Transverse colon (tissue), 4 donors: ENCODE measurements around the gene SNX13. TPM values are rescaled to one million over a fixed set of nuclear protein-coding genes. Genes with fewer than 3 reads are reported as not detected.

ENCODE experiments used
- DNase-seq: peaks from one replicate; pipeline ENCODE4 v3.0.0-alpha.2; 2019
- H3K27ac ChIP-seq, 4 donors: fragments of 200-600 bp; sonication (generic); 2 replicates each; pipeline ENCODE4 v1.5.1; 2016 to 2018; ENCODE audit warnings: inconsistent platforms in 4 of 4
- H3K27me3 ChIP-seq: fragments of 200-600 bp; sonication (generic); 2 replicates; pipeline ENCODE4 v1.5.1; 2017; ENCODE audit warnings: inconsistent platforms
- H3K36me3 ChIP-seq, 4 donors: fragments of 200-600 bp; sonication (generic); 2 replicates each; pipeline ENCODE4 v1.5.1; 2017 to 2019; ENCODE audit warnings: inconsistent platforms in 4 of 4
- H3K4me1 ChIP-seq, 4 donors: fragments of 200-600 bp; sonication (generic); 2 replicates each; pipeline ENCODE4 v1.5.1; 2017 to 2020; ENCODE audit warnings: inconsistent platforms in 4 of 4
- H3K4me3 ChIP-seq, 4 donors: fragments of 200-600 bp; sonication (generic); 1 replicate in 1 of 4; 2 replicates in 3 of 4; pipeline versions ENCODE4 v1.5.1 to v1.6.1; 2017 to 2019; ENCODE audit warnings: inconsistent platforms in 4 of 4
- H3K9me3 ChIP-seq, 2 donors: fragments of 200-600 bp; sonication (generic); 2 replicates each; pipeline ENCODE4 v1.5.1; 2017 to 2019; ENCODE audit warnings: inconsistent platforms in 2 of 2
- CTCF ChIP-seq, 5 experiments: fragments of 200-600 bp in 3 of 5; fragments of 450-650 bp in 2 of 5; sonication (generic) in 3 of 5; IDR thresholded peaks; 1 replicate in 2 of 5; 2 replicates in 3 of 5; pipeline ENCODE4 v1.5.1; 2016 to 2017; ENCODE audit warnings: antibody characterized with exemption in 5 of 5, inconsistent platforms in 3 of 5, mild to moderate bottlenecking in 2 of 5, moderate library complexity in 1 of 5
- EP300 ChIP-seq: sonication (generic); formaldehyde crosslinking; IDR thresholded peaks from one replicate; pipeline ENCODE4 v1.6.1; 2017; ENCODE audit warnings: antibody characterized with exemption, low read depth
- POLR2A ChIP-seq: fragments of 450-650 bp; IDR thresholded peaks from one replicate; pipeline ENCODE4 v1.6.1; 2016; ENCODE audit warnings: antibody characterized with exemption, mild to moderate bottlenecking, moderate library complexity
- POLR2AphosphoS5 ChIP-seq, 3 donors: sonication (generic); formaldehyde crosslinking; IDR thresholded peaks; one replicate each; pipeline ENCODE4 v1.6.1; 2016; ENCODE audit warnings: antibody characterized with exemption in 3 of 3
- WGBS, 2 donors: methylation state at CpG; one replicate each; pipeline ENCODE4 v1.1.5; 2018; ENCODE audit warnings: low coverage in 1 of 2; 5-methylcytosine and 5-hydroxymethylcytosine counted together
- in situ Hi-C, 4 donors: fragments of 200-750 bp; cut with MboI; loops; one replicate each; pipeline versions ENCODE4 v1.15.0 to v1.15.1; 2017; ENCODE audit warnings: low sequenced_read_pairs in 3 of 4, low pct_ligation_motif_present in 1 of 4, low pct_unique_long_range_greater_than_20kb in 1 of 4
- intact Hi-C: fragments of 100-400 bp; cut with DNase I; formaldehyde crosslinking; loops from one replicate; pipeline ENCODE4 v1.15.1; 2023; ENCODE audit warnings: low total_unique reads
- total RNA-seq, 4 donors: library from RNA; depleted of rRNA; stranded (reverse); fragments of >200 nt; gene quantifications; one replicate each; pipeline ENCODE4 v1.1.0, GENCODE V29; 2016

SNX13 gene
- total RNA-seq, 4 donors from 2014 or later, result 11.3 to 83.8 (median 69.0) TPM

DNA sequence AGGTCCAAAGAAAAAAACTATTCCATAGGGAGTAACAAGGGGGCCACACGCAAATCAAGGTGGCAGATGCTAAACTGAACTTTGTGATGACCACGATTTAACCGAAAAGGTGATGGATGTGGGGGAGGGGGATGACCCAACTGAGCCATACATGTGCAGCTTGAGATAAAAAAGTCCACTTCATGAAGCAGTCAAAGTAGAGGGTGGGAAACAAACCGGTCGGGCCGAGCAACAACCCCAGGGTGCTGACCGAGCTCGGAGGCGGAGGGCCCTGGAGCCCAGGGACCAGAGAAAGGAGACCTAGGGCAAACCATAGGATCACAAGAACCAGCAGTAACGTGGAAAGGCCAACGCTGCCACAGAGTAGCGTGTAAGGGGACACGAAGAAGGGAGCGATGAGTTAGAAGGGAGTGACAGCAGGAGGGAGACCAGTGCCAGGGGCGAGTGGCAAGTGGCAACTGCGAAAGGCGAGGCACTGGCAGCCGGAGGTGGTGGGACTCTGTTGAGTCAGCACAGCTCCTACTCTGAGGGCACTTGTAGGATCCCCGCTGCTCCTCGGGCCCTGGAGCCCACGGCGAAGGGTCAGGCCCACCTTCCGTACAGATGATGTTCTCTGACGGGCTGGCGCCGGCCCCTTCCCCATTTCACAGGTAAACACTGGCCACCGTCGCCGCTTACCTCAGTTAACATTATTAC lies 540 bp downstream of the SNX13 start:
- H3K36me3 ChIP-seq, result no peaks in the 10 kb centered on the region
- no peaks in the 10 kb centered on the region for H3K27me3 ChIP-seq
- TF ChIP-seq CTCF (IDR thresholded peaks at IDR 0.05) (no peak), POLR2A (no peak), POLR2AphosphoS5 (IDR thresholded peaks at IDR 0.05) (no peak), EP300 (no peak)
- 0% methylated on average over 7 to 26 of the region's 29 CpGs for WGBS, 2 donors
- in situ Hi-C loops, result loop anchor here in 1 of 4 donors (25.0 kb wide), 1 partner anchor 652 kb away; the partner anchor contains the start of gene AHR
- peaks cover 6 to 48% (median 16%) of the 10 kb centered on the region in 4 donors for H3K4me1 ChIP-seq
- H3K4me3 ChIP-seq, result peak overlapping the region; percentile 57 to 89 (median 74)
- peak overlapping the region; percentile 91 to 96 (median 92) for H3K27ac ChIP-seq
- H3K9me3 ChIP-seq, result no peaks in the 10 kb centered on the region
- peak; percentile 63 for DNase-seq
- intact Hi-C loops, result no loop called here

DNA sequence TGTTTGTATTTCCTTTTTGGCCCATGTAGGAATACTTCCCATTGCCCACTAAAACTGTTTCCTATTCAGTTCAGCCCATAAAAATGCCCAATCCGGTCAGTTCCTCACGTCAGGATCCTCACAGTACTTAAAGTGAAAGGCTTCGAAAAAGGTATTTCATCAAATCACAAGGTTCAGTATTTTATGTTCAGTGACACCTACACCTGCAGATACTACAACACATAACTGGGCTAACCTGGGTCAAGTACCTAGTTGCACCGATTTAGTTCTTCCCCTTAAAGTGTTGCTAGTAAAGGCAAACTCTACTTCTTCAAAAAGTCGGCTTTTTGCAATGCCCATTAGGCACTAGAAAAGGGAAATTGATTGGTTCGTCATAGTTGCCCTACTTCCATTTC lies 1.1 kb downstream of the SNX13 start:
- H3K4me3 ChIP-seq, result peak overlapping the region; percentile 57 to 89 (median 74)
- TF ChIP-seq POLR2A (no peak), POLR2AphosphoS5 (IDR thresholded peaks at IDR 0.05) (no peak), EP300 (no peak), CTCF (IDR thresholded peaks at IDR 0.05) (no peak)
- H3K27ac ChIP-seq, result peak overlapping the region; percentile 91 to 96 (median 92)
- H3K9me3 ChIP-seq, result no peaks in the 10 kb centered on the region
- in situ Hi-C loops (loop anchor here in 1 of 4 donors (25.0 kb wide), 1 partner anchor 652 kb away; the partner anchor contains the start of gene AHR), intact Hi-C loops (no loop called here)
- peaks cover 6 to 53% (median 19%) of the 10 kb centered on the region in 4 donors for H3K4me1 ChIP-seq
- DNase-seq, result no peak
- WGBS, 2 donors, result 4% methylated on average over 6 of the region's 6 CpGs; no CpG with 5 or more reads in 1 of the 2 donors
- H3K27me3 ChIP-seq, result no peaks in the 10 kb centered on the region
- no peaks in the 10 kb centered on the region for H3K36me3 ChIP-seq

DNA sequence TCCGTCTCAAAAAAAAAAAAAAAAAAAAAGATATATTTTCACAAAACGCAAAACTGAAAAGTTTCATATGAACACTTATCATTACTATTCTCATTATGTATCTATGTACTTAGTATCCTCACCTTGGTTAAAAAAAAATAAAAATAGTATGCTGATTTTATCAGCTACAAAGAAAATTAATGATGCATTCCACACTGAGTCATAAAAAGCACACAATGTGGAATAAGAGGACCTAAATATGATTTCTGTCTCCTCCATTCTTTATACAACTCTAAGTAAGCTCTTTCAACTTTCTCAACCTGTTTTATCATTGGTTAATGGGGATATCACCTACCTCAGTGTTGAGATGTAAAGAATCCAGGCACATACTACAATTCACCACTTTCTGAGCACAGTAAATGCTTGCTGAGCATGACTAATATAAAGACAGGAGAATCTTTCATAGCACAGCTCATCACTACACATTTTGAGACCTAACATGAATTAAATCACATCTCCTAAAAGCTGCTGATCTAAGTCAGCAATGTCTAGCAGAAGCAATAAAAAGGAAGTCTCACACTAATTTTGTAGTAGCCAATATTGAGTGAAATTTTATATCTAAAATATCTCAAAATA lies 2.7 kb downstream of the SNX13 start:
- WGBS, 2 donors, result 86 to 100% methylated on average over 1 to 2 of the region's 2 CpGs
- intact Hi-C loops (no loop called here), in situ Hi-C loops (loop anchor here in 1 of 4 donors (25.0 kb wide), 1 partner anchor 650 kb away; the partner anchor contains the start of gene AHR)
- Histone ChIP-seq H3K4me1 (peaks cover 6 to 57% (median 19%) of the 10 kb centered on the region in 4 donors), H3K4me3 (peak overlapping the region in 2 of 4 donors; percentile 75 to 89), H3K27ac (peak overlapping the region in 1 of 4 donors; percentile 96), H3K9me3 (no peaks in the 10 kb centered on the region), H3K27me3 (no peaks in the 10 kb centered on the region), H3K36me3 (no peaks in the 10 kb centered on the region)
- DNase-seq, result no peak
- TF ChIP-seq POLR2A (no peak), POLR2AphosphoS5 (IDR thresholded peaks at IDR 0.05) (no peak), CTCF (IDR thresholded peaks at IDR 0.05) (no peak), EP300 (no peak)

GRCh38 chr7:17936321-17936720 lies 4.0 kb downstream of the SNX13 start:
- WGBS, 2 donors, result 64 to 87% methylated on average over 1 of the region's 1 CpG
- Histone ChIP-seq H3K4me1 (peaks cover 6 to 53% (median 17%) of the 10 kb centered on the region in 4 donors), H3K9me3 (no peaks in the 10 kb centered on the region), H3K27me3 (no peaks in the 10 kb centered on the region), H3K36me3 (no peaks in the 10 kb centered on the region), H3K4me3 (no peak overlapping the region), H3K27ac (no peak overlapping the region)
- TF ChIP-seq POLR2AphosphoS5 (IDR thresholded peaks at IDR 0.05) (no peak), CTCF (IDR thresholded peaks at IDR 0.05) (no peak), EP300 (no peak), POLR2A (no peak)
- in situ Hi-C loops, result loop anchor here in 1 of 4 donors (25.0 kb wide), 1 partner anchor 649 kb away; the partner anchor contains the start of gene AHR
- intact Hi-C loops, result no loop called here
- DNase-seq, result no peak
